Measurements from ENCODE around the gene TRAF1. TPM values are rescaled to one million over a fixed set of nuclear protein-coding genes. Genes with fewer than 3 reads are reported as not detected.

The TRAF1 gene
- total RNA-seq, 8 experiments from 2014 or later: 0.54 to 3.4 (median 1.6) TPM

DNA sequence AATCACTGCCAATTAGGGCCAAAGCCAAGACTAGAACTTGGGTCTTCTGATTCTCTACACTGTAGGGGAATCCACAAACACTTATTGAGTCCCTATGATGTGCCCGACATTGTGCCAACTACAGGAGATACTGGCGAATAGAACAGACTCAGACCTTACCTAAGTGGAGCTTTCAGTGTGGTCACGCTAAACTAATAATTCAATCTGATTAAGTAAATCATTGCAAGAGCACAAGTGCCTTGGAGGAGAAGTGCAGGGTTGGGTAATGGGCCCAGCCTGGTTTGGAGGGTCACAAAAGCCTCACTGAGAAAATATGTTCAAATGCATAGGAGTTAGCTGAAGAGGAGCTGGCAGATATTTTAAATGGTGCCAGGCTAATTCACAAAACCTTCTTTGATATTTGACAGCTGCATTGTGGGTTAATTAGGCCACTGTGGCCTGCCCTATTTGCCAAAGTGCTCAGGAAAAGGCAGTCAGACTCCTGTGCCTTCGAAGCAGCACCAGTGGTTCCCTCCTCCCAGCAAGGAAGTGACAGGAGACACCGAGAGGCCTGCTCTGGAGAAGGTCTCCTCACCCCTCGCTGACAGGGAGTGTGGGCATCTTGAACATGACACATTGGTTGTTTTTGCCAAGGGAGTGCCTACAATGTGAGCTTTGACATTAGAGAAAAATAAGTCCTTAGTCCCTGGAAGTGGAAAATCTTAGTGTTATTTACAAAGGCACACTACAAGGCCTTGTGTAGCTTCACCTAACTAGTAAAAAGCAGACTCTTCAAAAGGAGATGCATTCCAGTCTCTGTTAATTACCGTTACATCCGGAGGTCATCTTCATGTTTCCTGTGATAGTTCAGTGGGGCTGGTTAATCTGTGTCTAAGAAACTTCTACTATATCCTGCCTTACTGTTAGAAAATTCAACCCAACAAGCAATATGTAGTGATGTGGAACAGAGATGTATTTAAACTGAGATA is 24.1 kb upstream of the TRAF1 start:
- 55 to 92% (median 85%) methylated on average over 3 to 7 of the region's 8 CpGs; no CpG with 5 or more reads in 1 of the 10 experiments for WGBS, 10 experiments
- no peak for ATAC-seq (replicated peaks in 6 of 8)
- Histone ChIP-seq H3K4me1 (replicated peaks in 1 of 2) (peaks cover 0 to 5% of the 10 kb centered on the region in 2 donors), H3K27ac (no peak overlapping the region), H3K4me3 (no peak overlapping the region)
- in situ Hi-C loops (cut with MboI; ENCODE audit: low pct_unique_long_range_greater_than_20kb in 2 of 9, low sequenced_read_pairs in 9 of 9, unreplicated experiment in 9 of 9): no loop called here

DNA sequence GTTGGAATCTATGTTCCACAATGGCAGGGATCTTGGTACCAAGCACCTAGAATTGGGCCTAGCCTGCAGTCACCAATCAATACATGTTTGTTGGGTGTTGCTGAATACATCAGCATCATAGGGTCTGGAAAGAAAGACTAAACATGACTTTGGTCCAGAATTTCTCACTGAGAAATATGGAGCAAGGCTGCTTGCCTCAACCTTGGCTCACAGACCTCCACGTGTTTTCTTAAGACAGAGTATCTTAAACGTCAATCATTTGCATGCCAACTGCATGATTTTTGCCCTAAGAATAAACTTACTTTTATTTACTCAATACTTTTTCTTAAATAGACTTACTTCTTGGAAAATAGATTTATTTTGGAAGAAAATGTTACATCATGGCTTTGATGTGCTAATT is 22.7 kb upstream of the TRAF1 start:
- 62 to 100% (median 81%) methylated on average over 1 to 2 of the region's 2 CpGs; no CpG with 5 or more reads in 2 of the 10 experiments for WGBS, 10 experiments
- Histone ChIP-seq H3K4me3 (no peak overlapping the region), H3K4me1 (replicated peaks in 1 of 2) (peaks cover 0 to 5% of the 10 kb centered on the region in 2 donors), H3K27ac (no peak overlapping the region)
- in situ Hi-C loops (cut with MboI; ENCODE audit: low pct_unique_long_range_greater_than_20kb in 2 of 9, low sequenced_read_pairs in 9 of 9, unreplicated experiment in 9 of 9): loop anchor here in 5 of 9 experiments (25.0 kb wide), 2 partner anchors 162 to 187 kb away; partner anchors contain the start of gene FBXW2 (in 1 of the 5)
- no peak for ATAC-seq (replicated peaks in 6 of 8)

DNA sequence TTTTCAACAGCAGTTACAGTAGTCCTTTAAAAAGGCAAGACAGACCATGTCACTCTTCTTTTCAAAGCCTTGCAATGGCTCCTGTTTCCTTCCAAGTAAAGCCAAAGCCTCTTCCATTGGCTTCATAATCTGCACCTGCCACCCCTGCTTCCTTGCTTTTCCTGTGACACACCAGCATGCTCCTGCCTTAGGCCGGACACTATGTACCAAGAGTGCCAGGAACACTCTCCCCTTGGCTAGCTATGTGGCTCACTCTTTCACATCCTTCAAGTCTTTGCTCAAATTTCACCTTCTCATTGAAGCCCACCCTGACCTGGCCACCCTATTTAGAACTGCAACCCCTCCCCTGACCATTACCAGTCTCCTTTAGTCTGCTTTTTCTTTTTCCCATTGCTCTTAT is 22.2 kb upstream of the TRAF1 start:
- in situ Hi-C loops (cut with MboI; ENCODE audit: low pct_unique_long_range_greater_than_20kb in 2 of 9, low sequenced_read_pairs in 9 of 9, unreplicated experiment in 9 of 9): loop anchor here in 5 of 9 experiments (25.0 kb wide), 2 partner anchors 162 to 187 kb away; partner anchors contain the start of gene FBXW2 (in 1 of the 5)
- H3K4me1 ChIP-seq (replicated peaks in 1 of 2): peaks cover 0 to 4% of the 10 kb centered on the region in 2 donors
- ATAC-seq (replicated peaks in 6 of 8): no peak
- WGBS, 10 experiments: 100% methylated on average over 1 of the region's 1 CpG; no CpG with 5 or more reads in 5 of the 10 experiments
- H3K27ac ChIP-seq: no peak overlapping the region
- H3K4me3 ChIP-seq: no peak overlapping the region

DNA sequence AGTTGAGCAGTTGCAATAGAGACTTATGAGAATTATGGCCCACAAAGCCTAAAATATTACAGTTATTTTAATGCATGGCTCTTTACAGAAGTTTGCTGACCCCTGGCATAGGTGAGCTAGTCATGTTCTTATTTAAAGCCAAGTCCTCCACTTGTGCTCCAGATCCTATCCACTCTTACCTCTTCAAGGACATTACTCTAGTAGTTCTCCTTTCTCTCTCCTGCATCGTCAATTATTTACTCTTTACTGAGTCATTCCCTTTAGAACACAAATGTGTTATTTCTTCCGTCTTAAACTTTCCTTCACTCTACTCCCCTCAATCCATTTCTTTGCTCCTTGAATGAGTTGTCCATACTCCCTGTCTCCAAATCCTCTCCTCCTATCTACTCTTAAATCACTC is 20.6 kb upstream of the TRAF1 start:
- Histone ChIP-seq H3K27ac (no peak overlapping the region), H3K4me3 (no peak overlapping the region), H3K4me1 (replicated peaks in 1 of 2) (peaks cover 0 to 2% of the 10 kb centered on the region in 2 donors)
- no peak for ATAC-seq (replicated peaks in 6 of 8)
- WGBS, 10 experiments: 78 to 100% (median 92%) methylated on average over 2 of the region's 2 CpGs; no CpG with 5 or more reads in 1 of the 10 experiments
- in situ Hi-C loops (cut with MboI; ENCODE audit: low pct_unique_long_range_greater_than_20kb in 2 of 9, low sequenced_read_pairs in 9 of 9, unreplicated experiment in 9 of 9): loop anchor here in 5 of 9 experiments (25.0 kb wide), 2 partner anchors 160 to 185 kb away; partner anchors contain the start of gene FBXW2 (in 1 of the 5)

DNA sequence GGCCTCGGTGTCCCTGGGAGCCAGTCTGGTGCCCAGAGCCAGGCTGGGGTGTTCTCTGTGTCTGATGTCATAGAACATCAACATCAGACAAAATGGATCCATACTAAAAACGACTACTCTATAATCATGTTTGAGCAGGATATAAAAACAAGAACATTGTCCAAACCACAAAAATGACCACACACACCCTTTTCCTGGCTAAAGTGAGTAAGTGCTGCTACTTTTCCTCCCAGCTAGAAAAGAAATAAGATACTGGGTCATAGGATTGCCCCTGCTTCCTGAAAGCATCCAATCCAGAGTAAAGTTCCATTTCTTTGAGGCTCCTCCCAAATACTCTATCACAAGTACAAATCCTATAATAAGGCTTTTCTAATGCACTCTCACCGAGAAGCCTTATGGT is 19.7 kb upstream of the TRAF1 start:
- peak in 2 of 8 experiments; percentile 89 to 92 for ATAC-seq (replicated peaks in 6 of 8)
- WGBS, 10 experiments: 0 to 100% (median 78%) methylated on average over 1 to 2 of the region's 3 CpGs; no CpG with 5 or more reads in 1 of the 10 experiments
- Histone ChIP-seq H3K27ac (no peak overlapping the region), H3K4me1 (replicated peaks in 1 of 2) (peaks cover 0 to 2% of the 10 kb centered on the region in 2 donors), H3K4me3 (no peak overlapping the region)
- in situ Hi-C loops (cut with MboI; ENCODE audit: low pct_unique_long_range_greater_than_20kb in 2 of 9, low sequenced_read_pairs in 9 of 9, unreplicated experiment in 9 of 9): loop anchor here in 5 of 9 experiments (25.0 kb wide), 2 partner anchors 159 to 184 kb away; partner anchors contain the start of gene FBXW2 (in 1 of the 5)

DNA sequence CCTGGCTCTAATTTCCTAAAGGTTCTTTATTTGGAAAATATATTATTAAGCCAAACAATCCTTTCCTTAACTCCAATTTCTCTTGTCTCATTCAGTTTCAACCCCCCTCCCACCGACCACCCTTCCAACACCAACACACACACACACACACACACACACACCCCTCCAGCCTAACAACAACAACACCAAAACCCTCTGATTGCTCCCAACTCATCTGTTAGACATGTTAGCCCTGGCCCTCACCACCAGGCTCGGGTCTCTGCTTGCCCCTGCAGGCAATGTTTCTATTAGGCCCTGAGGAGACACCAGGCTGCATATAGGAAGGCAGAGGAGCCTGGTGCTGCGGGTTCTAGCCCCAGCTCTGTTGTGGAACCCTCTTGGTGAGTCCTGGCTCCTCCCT is 18.4 kb upstream of the TRAF1 start:
- WGBS, 10 experiments: 40 to 100% (median 89%) methylated on average over 1 to 2 of the region's 3 CpGs; no CpG with 5 or more reads in 2 of the 10 experiments
- in situ Hi-C loops (cut with MboI; ENCODE audit: low pct_unique_long_range_greater_than_20kb in 2 of 9, low sequenced_read_pairs in 9 of 9, unreplicated experiment in 9 of 9): loop anchor here in 5 of 9 experiments (25.0 kb wide), 2 partner anchors 158 to 183 kb away; partner anchors contain the start of gene FBXW2 (in 1 of the 5)

DNA sequence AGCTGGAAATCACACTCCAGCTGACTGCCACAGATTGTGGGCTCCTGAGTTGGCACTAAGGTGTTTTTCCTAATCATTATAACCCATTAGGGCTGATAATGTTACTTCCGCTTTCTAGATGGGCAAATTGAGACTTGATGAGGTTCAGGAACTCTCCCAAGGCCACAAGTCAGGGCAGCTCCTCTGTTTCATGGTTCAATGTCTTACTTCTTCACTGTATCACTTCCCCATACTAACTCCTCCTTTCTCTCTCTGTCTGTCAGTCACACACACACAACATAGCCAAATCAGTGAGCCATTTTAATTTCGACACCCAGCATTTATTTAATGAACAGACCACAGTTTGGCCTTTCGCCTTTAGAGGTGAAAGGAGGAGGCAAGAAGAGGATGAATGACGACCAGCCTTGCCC is 17.8 kb upstream of the TRAF1 start:
- 70 to 100% (median 87%) methylated on average over 1 to 4 of the region's 4 CpGs; no CpG with 5 or more reads in 1 of the 10 experiments for WGBS, 10 experiments
- H3K4me1 ChIP-seq (replicated peaks in 1 of 2): peaks cover 0 to 2% of the 10 kb centered on the region in 2 donors
- in situ Hi-C loops (cut with MboI; ENCODE audit: low pct_unique_long_range_greater_than_20kb in 2 of 9, low sequenced_read_pairs in 9 of 9, unreplicated experiment in 9 of 9): loop anchor here in 5 of 9 experiments (25.0 kb wide), 2 partner anchors 157 to 182 kb away; partner anchors contain the start of gene FBXW2 (in 1 of the 5)
- H3K4me3 ChIP-seq: no peak overlapping the region
- no peak overlapping the region for H3K27ac ChIP-seq
- no peak for ATAC-seq (replicated peaks in 6 of 8)

More for the DNA sequence above, 18.4 kb upstream of the TRAF1 start:
- Histone ChIP-seq H3K27ac (no peak overlapping the region), H3K4me3 (no peak overlapping the region), H3K4me1 (replicated peaks in 1 of 2) (peaks cover 0 to 2% of the 10 kb centered on the region in 2 donors)
- ATAC-seq (replicated peaks in 6 of 8): no peak

DNA sequence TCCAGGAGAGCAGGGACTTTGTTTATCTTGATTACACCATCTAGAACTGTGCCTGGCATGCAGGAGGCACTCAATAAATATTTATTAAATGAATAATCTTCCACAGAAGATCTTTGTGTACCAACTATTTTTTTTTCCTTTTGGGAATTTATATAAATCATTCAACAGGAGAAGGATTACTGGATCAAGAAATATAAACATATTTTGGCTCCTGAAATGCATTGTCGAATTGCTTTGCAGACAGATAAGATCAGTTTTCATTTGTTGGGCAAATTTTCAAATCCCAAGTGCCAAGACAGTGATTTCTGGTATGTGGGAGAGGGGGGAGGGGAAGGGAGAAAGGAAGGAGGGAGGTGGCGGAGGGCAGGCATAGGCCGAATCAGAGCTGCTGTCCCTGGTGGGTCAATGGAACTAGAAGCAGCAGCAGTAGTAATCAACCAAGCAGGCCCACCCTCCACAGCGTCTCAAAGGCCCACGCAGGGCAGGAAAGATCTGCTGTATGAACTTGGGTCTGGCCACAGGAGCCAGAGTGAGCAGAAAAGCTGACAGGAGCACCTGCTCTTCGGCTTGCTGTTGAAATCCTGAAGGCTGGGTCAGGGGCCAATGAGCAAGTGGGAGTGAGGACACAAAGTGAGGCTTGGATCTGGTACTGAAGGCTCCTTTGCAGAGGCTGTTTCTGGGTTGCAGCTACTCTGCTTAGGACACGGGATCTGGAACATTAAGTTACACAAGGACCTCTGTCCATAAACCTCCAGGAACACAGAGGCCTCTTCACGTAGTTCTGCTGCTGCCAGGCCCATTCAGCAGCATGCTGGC is 15.8 kb upstream of the TRAF1 start:
- Histone ChIP-seq H3K4me3 (no peak overlapping the region), H3K4me1 (replicated peaks in 1 of 2) (peaks cover 0 to 2% of the 10 kb centered on the region in 2 donors), H3K27ac (no peak overlapping the region)
- in situ Hi-C loops (cut with MboI; ENCODE audit: low pct_unique_long_range_greater_than_20kb in 2 of 9, low sequenced_read_pairs in 9 of 9, unreplicated experiment in 9 of 9): loop anchor here in 5 of 9 experiments (25.0 kb wide), 2 partner anchors 155 to 180 kb away; partner anchors contain the start of gene FBXW2 (in 1 of the 5)
- peak in 1 of 8 experiments; percentile 23 for ATAC-seq (replicated peaks in 6 of 8)
- 0 to 100% (median 78%) methylated on average over 1 to 5 of the region's 8 CpGs; no CpG with 5 or more reads in 1 of the 10 experiments for WGBS, 10 experiments

DNA sequence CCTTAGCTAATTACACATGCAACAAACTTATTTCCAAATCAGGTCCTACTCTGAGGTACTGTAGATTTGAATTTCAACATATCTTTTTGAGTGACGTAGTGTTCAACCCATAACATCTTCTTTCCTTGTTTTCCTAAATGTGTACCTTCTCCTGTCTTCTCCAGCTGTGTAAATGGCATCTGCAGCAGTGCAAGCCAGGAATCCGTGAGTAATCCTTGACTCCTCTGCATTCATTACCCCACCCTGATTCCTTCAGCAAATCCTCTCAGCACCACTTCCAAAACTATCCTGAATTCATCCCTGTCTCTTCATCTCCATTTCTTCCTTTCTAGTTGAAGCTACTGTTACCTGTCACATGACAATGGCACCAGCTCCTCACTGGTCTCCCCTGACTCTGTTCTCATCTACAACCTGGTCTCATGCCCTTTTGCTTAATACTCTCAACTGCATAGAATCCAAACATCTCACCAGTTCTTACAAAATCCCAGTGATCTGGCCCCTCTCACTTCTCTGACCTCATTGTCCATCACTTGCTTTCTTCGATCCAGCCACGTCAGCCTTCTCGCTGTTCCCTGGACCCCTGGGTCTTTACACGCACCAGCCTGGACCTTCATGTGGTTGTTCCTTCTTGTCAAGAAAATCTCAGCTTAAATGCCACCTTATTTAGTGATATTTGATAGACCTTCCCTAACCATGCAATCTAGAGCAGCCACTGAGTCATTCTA is 14.6 kb upstream of the TRAF1 start:
- Histone ChIP-seq H3K27ac (no peak overlapping the region), H3K4me3 (no peak overlapping the region), H3K4me1 (replicated peaks in 1 of 2) (peaks cover 0 to 2% of the 10 kb centered on the region in 2 donors)
- 17 to 100% (median 85%) methylated on average over 1 to 6 of the region's 6 CpGs; no CpG with 5 or more reads in 3 of the 10 experiments for WGBS, 10 experiments
- peak in 3 of 8 experiments; percentile 65 to 75 (median 69) for ATAC-seq (replicated peaks in 6 of 8)
- in situ Hi-C loops (cut with MboI; ENCODE audit: low pct_unique_long_range_greater_than_20kb in 2 of 9, low sequenced_read_pairs in 9 of 9, unreplicated experiment in 9 of 9): loop anchor here in 5 of 9 experiments (25.0 kb wide), 2 partner anchors 154 to 179 kb away; partner anchors contain the start of gene FBXW2 (in 1 of the 5)

DNA sequence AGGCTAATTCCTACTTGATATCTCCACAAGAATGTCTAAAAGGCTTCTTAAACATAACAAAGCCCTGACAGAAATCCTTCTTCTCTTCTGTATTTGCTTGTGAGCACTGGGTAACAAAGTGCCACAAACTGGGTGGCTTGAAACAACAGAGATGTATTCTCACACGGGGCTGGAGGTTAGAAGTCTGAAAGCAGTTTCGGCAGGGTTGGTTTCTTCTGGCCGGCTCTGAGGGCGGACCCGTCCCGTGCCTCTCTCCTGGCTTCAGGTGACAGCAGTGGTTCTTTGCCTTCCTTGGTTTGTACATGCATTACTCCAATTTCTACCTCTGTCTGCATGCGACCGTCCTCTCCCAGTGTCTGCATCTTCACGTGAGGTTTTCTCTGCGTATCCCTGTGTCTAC is 14.0 kb upstream of the TRAF1 start:
- Histone ChIP-seq H3K4me1 (replicated peaks in 1 of 2) (peaks cover 0 to 2% of the 10 kb centered on the region in 2 donors), H3K4me3 (no peak overlapping the region), H3K27ac (no peak overlapping the region)
- in situ Hi-C loops (cut with MboI; ENCODE audit: low pct_unique_long_range_greater_than_20kb in 2 of 9, low sequenced_read_pairs in 9 of 9, unreplicated experiment in 9 of 9): loop anchor here in 5 of 9 experiments (25.0 kb wide), 2 partner anchors 153 to 178 kb away; partner anchors contain the start of gene FBXW2 (in 1 of the 5)
- no peak for ATAC-seq (replicated peaks in 6 of 8)
- WGBS, 10 experiments: 20 to 85% (median 78%) methylated on average over 2 to 9 of the region's 10 CpGs; no CpG with 5 or more reads in 2 of the 10 experiments

DNA sequence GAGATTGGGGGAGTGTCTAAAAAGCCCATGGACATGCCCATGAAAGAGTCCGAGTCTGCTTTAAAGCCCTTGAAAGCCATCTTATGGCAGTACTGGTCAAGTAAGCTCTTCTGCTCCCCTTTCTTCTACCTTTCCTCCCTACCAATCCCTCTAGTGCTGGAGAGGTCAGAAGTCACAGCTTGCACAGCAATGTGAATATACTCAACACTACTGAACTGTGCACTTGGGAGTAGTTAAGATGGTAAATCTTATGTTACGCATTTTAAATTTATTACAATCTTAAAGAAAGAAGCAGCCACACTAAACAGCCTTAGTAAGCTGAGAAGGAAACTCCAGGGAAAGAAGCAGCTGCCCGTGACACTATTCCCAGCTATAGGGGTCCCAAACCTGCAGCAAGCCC is 12.3 kb upstream of the TRAF1 start:
- no peak overlapping the region for H3K4me3 ChIP-seq
- H3K27ac ChIP-seq: no peak overlapping the region
- H3K4me1 ChIP-seq (replicated peaks in 1 of 2): peaks cover 0 to 6% of the 10 kb centered on the region in 2 donors
- no peak for ATAC-seq (replicated peaks in 6 of 8)
- in situ Hi-C loops (cut with MboI; ENCODE audit: low pct_unique_long_range_greater_than_20kb in 2 of 9, low sequenced_read_pairs in 9 of 9, unreplicated experiment in 9 of 9): loop anchor here in 5 of 9 experiments (25.0 kb wide), 2 partner anchors 152 to 177 kb away; partner anchors contain the start of gene FBXW2 (in 1 of the 5)
- WGBS, 10 experiments: 57 to 92% (median 80%) methylated on average over 1 to 3 of the region's 3 CpGs; no CpG with 5 or more reads in 1 of the 10 experiments
